SK-MEL-5 (cell line): ENCODE data around the gene VDR. TPM values are rescaled to one million over a fixed set of nuclear protein-coding genes. Genes with fewer than 3 reads are reported as not detected.
A peak's percentile ranks its signal among the peaks of the same experiment; 100 is the strongest.

ENCODE experiments used
- DNase-seq: peaks from one replicate; pipeline ENCODE4 v3.0.0-alpha.2; 2016; ENCODE audit warnings: low read depth, low spot score
- in situ Hi-C: cut with HindIII; loops from 2 replicates; pipeline ENCODE4 v1.10.0; 2016; ENCODE audit warnings: low sequenced_read_pairs, high pct_unique_total_duplicates, low pct_unique_long_range_greater_than_20kb
- total RNA-seq: library from RNA; depleted of rRNA; stranded (reverse); fragments of >200 nt; shearing (Covaris generic); gene quantifications from 2 replicates; pipeline ENCODE4 v1.2.3, GENCODE V29; 2014; rRNA removed

Gene VDR
- total RNA-seq, 1 experiment from 2014 or later, result 1.4 TPM

GRCh38 chr12:47801170-47801903, 103.5 kb downstream of the VDR start:
- in situ Hi-C loops, result no loop called here

GRCh38 chr12:47800582-47800981, 104.2 kb downstream of the VDR start:
- in situ Hi-C loops, result no loop called here
- DNase-seq, result no peak

More at GRCh38 chr12:47801170-47801903, 103.5 kb downstream of the VDR start:
- DNase-seq, result no peak

- peak; percentile 58 for DNase-seq
- in situ Hi-C loops, result no loop called here
These were observed 105.3 kb downstream of the VDR start for GRCh38 chr12:47799357-47799955.

GRCh38 chr12:47798382-47798948, 106.3 kb downstream of the VDR start:
- in situ Hi-C loops, result no loop called here
- DNase-seq, result no peak

GRCh38 chr12:47797441-47797840, 107.4 kb downstream of the VDR start:
- in situ Hi-C loops, result no loop called here
- DNase-seq, result peak; percentile 59

GRCh38 chr12:47795814-47796411, 108.9 kb downstream of the VDR start:
- no peak for DNase-seq
- in situ Hi-C loops, result no loop called here

GRCh38 chr12:47795121-47795813, 109.5 kb downstream of the VDR start:
- in situ Hi-C loops, result no loop called here
- DNase-seq, result no peak

GRCh38 chr12:47794679-47795078, 110.1 kb downstream of the VDR start:
- in situ Hi-C loops, result no loop called here
- DNase-seq, result no peak

GRCh38 chr12:47793015-47793681, 111.6 kb downstream of the VDR start:
- no peak for DNase-seq
- in situ Hi-C loops, result no loop called here

- in situ Hi-C loops, result no loop called here
- no peak for DNase-seq
These were observed 112.9 kb downstream of the VDR start for GRCh38 chr12:47791874-47792273.

Other genes starting within 250 kb of the VDR start
- gene RPAP3, start 199.0 kb downstream of the VDR start, total RNA-seq, result 30.0 and 31.7 TPM in 2 replicates
- not detected in 2 replicates for gene ENDOU, start 179.5 kb downstream of the VDR start, total RNA-seq
- gene RAPGEF3, start 146.1 kb downstream of the VDR start, total RNA-seq, result 1.1 and 1.3 TPM in 2 replicates
- gene SLC48A1, start 131.8 kb downstream of the VDR start, total RNA-seq, result 12.7 and 12.9 TPM in 2 replicates
- 3.0 and 3.6 TPM in 2 replicates for gene HDAC7, start 85.1 kb downstream of the VDR start, total RNA-seq
- 197 and 206 TPM in 2 replicates for gene TMEM106C, start 58.6 kb upstream of the VDR start, total RNA-seq
- 0.03 TPM in 1 of 2 replicates, not detected in the other for gene COL2A1, start 99.5 kb upstream of the VDR start, total RNA-seq
- gene SENP1, start 201.1 kb upstream of the VDR start, total RNA-seq, result 18.8 and 19.2 TPM in 2 replicates
- gene PFKM, start 214.4 kb upstream of the VDR start, total RNA-seq, result 113 and 116 TPM in 2 replicates